ENCODE data around the gene CADM2.

DNA sequence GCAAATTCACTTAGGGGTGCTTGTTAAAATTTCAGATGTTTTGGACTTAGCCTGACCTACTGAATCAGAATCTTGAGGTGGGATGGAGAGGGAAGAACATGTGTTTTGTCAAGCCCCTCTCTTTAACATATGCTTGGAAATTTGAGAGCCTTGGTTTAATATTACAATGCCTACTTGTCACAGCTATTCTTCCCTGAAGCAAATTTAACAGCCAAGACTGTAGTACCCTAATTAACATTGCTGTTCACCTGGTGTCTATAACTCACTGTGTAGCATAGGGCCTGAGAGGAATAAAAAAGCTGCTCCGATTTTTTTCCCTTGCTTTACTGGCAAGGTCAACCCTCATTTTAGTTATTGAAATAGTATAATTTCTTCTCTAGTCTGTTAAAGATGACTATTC, 880.1 kb downstream of the CADM2 start:
- TF ChIP-seq, protein P1, sequence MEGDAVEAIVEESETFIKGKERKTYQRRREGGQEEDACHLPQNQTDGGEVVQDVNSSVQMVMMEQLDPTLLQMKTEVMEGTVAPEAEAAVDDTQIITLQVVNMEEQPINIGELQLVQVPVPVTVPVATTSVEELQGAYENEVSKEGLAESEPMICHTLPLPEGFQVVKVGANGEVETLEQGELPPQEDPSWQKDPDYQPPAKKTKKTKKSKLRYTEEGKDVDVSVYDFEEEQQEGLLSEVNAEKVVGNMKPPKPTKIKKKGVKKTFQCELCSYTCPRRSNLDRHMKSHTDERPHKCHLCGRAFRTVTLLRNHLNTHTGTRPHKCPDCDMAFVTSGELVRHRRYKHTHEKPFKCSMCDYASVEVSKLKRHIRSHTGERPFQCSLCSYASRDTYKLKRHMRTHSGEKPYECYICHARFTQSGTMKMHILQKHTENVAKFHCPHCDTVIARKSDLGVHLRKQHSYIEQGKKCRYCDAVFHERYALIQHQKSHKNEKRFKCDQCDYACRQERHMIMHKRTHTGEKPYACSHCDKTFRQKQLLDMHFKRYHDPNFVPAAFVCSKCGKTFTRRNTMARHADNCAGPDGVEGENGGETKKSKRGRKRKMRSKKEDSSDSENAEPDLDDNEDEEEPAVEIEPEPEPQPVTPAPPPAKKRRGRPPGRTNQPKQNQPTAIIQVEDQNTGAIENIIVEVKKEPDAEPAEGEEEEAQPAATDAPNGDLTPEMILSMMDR (IDR thresholded peaks at IDR 0.05), result no peak
- TF ChIP-seq POLR2A (IDR thresholded peaks at IDR 0.05) (no peak), EP300 (IDR thresholded peaks at IDR 0.05) (no peak)
